K562 (cell line): Measurements from ENCODE around the gene FIS1. TPM values are rescaled to one million over a fixed set of nuclear protein-coding genes. Genes with fewer than 3 reads are reported as not detected.
A peak's percentile ranks its signal among the peaks of the same experiment; 100 is the strongest.

ENCODE experiments used
- BCLAF1 ChIP-seq, 2 experiments: fragments of 450-650 bp in 1 of 2; IDR thresholded peaks; 2 replicates each; pipeline ENCODE4 v1.6.1; 2011 to 2017; ENCODE audit warnings: low read depth in 2 of 2, antibody characterized with exemption in 1 of 2, borderline replicate concordance in 1 of 2, low read length in 1 of 2, mild to moderate bottlenecking in 1 of 2, mixed read lengths in 1 of 2; ENCODE audit not compliant: control insufficient read depth in 1 of 2
- PML ChIP-seq: IDR thresholded peaks from 2 replicates; pipeline ENCODE4 v1.6.1; 2012; ENCODE audit warnings: low read length, inconsistent platforms
- TAL1 ChIP-seq: fragments of 450-650 bp; IDR thresholded peaks from 2 replicates; pipeline ENCODE4 v1.6.1; 2016; ENCODE audit warnings: mild to moderate bottlenecking
- TCF7 ChIP-seq: sonication (generic); IDR thresholded peaks from 2 replicates; pipeline ENCODE4 v1.6.1; 2016; ENCODE audit warnings: antibody characterized with exemption, borderline replicate concordance
- ZBTB1 ChIP-seq: sonication (generic); formaldehyde crosslinking; IDR thresholded peaks from 2 replicates; pipeline ENCODE4 v1.8.1; 2023; ENCODE audit warnings: missing genetic modification reagents, low read depth, mild to moderate bottlenecking, borderline replicate concordance
- ZNF644 ChIP-seq: fragments of 200-800 bp; sonication (Bioruptor generic); IDR thresholded peaks from 2 replicates; pipeline ENCODE4 v1.6.1; 2016; ENCODE audit warnings: low read depth, missing genetic modification characterization, missing compliant biosample characterization
- polyA plus RNA-seq, 8 experiments: library from polyadenylated mRNA; depleted of rRNA in 4 of 8; stranded (reverse) in 5 of 8; unstranded in 3 of 8; fragments of >200 nt; fragmentation: Nextera tagmentation in 2 of 8; fragmentation: Illumina TruSeq in 1 of 8; extraction: Ambion mirVana in 2 of 8; extraction: Trizol in 1 of 8; gene quantifications; 2 replicates each; pipeline versions ENCODE4 v1.2.1 to v1.2.3, GENCODE V29; 2011 to 2014; ENCODE audit warnings: inconsistent platforms in 1 of 8, missing spikeins in 1 of 8
- total RNA-seq, 7 experiments: library from RNA; depleted of rRNA in 6 of 7; stranded (reverse); fragments of >200 nt in 6 of 7; fragmentation: Illumina TruSeq in 2 of 7; extraction: Trizol in 2 of 7; gene quantifications; 2 replicates each; pipeline versions ENCODE4 v1.2.1 to v1.2.3, GENCODE V29; 2011 to 2021; ENCODE audit warnings: low replicate concordance in 1 of 7
- TF ChIP-seq, protein P1 (sequence below): fragments of 200-400 bp; formaldehyde crosslinking; IDR thresholded peaks from 2 replicates; pipeline ENCODE4 v1.6.1; 2017; ENCODE audit warnings: mild to moderate bottlenecking, low read depth, low read length, moderate library complexity
- TF ChIP-seq, protein P2 (sequence below): sonication (generic); formaldehyde crosslinking; IDR thresholded peaks from 2 replicates; pipeline ENCODE4 v1.9.0; 2022; ENCODE audit warnings: mild to moderate bottlenecking, missing genetic modification reagents

The FIS1 gene
- total and polyA plus RNA-seq, 9 of the 15 experiments (the other 6 are each of a cell fraction or from before 2014, with no cell fraction given): 86.0 to 257 (median 144) TPM

DNA sequence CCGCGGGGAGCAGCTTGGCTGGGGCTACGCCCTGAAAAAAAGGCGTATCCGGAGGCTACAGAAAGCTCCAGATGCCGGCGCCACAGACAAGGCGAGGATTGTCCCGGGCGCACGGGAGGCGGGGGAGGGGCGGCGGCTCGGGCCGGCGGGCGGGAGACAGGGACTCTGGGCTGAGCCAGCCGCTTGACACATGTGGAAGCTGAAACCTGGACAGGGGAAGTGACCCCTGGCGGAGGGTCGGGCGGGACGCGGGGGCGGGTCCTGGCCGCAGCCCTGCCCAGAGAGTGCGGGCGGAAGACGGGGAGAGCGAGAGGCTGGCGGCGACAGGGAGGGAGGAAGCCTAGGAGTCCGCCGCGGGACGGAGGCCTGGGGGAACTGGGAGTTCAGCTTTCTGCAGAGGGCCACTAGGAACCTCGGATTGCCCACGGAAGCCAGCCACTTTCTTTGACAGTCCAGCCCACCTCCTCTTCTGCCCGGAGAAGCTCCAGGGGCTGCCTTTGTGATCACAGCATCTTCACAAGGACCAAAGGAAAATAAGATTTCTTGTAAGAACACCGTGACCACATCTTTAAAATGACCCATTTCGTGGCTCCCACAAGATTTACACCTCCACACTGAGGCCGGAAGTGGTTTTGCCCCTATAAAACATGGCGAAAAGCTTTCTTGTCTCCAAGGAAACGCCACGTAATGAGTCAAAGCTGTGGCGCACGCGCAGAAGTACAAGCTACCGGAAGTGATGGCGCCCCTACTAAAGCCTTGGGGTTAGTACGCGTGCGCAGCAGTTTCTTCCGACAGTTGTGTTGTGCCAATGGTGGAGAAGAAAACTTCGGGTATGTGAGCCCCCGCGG, 27.3 kb downstream of the FIS1 start, which contains the start of the genes PLOD3 and ZNHIT1 (continued):
- TF ChIP-seq ZBTB1 (peak; percentile 97), ZNF644 (tag) (no peak), PML (no peak; the same call in 1 of the 2 replicates), TCF7 (no peak), TAL1 (no peak), BCLAF1 (IDR thresholded peaks at IDR 0.05; ENCODE audit: borderline replicate concordance in 1 of 2, control insufficient read depth in 1 of 2, low read depth in 2 of 2, low read length in 1 of 2) (no peak)
- TF ChIP-seq, protein P1, sequence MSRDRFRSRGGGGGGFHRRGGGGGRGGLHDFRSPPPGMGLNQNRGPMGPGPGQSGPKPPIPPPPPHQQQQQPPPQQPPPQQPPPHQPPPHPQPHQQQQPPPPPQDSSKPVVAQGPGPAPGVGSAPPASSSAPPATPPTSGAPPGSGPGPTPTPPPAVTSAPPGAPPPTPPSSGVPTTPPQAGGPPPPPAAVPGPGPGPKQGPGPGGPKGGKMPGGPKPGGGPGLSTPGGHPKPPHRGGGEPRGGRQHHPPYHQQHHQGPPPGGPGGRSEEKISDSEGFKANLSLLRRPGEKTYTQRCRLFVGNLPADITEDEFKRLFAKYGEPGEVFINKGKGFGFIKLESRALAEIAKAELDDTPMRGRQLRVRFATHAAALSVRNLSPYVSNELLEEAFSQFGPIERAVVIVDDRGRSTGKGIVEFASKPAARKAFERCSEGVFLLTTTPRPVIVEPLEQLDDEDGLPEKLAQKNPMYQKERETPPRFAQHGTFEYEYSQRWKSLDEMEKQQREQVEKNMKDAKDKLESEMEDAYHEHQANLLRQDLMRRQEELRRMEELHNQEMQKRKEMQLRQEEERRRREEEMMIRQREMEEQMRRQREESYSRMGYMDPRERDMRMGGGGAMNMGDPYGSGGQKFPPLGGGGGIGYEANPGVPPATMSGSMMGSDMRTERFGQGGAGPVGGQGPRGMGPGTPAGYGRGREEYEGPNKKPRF: no peak
- TF ChIP-seq, protein P2, sequence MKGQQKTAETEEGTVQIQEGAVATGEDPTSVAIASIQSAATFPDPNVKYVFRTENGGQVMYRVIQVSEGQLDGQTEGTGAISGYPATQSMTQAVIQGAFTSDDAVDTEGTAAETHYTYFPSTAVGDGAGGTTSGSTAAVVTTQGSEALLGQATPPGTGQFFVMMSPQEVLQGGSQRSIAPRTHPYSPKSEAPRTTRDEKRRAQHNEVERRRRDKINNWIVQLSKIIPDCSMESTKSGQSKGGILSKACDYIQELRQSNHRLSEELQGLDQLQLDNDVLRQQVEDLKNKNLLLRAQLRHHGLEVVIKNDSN (CRISPR knock-in tag): no peak
